ENCODE measurements around the gene FILIP1L.
"Not testable (repeated sequence)": the region's sequence is repeated elsewhere in the genome, so short reads cannot be mapped to it uniquely, and the experiment has no call there.

The FILIP1L gene

DNA sequence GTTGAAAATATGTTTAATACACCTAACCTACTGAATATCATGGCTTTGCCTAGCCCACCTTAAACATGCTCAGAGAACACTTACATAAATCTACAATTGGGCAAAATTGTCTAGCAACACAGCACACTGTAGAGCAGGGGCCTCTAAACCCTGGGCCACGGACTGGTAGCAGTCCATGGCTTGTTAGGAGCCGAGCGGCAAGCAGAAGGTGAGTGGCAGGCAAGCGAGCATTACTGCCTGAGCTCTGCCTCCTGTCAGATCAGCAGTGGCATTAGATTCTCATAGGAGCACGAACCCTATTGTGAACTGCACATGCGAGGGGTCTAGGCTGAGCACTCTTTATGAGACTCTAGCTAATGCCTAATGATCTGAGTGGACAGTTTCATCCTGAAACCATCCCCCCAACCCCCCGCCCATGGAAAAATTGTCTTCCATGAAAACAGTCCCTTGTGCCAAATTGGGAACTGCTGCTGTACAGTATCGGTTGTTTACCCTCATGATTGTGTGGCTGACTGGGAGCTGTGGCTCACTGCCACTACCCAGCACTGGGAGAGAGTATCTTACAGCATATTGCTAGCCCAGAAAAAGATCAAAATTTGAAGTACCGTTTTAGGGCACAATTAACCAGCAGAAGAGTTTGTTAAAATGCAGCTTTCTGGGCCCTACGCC is 270.6 kb downstream of the FILIP1L start:
- DNase-seq (ENCODE audit: low read depth, low spot score) = no peak

- DNase-seq (ENCODE audit: low read depth, low spot score) = peak; percentile 26
Observed at GRCh38 chr3:99842826-99843589, 271.3 kb downstream of the FILIP1L start.

DNA sequence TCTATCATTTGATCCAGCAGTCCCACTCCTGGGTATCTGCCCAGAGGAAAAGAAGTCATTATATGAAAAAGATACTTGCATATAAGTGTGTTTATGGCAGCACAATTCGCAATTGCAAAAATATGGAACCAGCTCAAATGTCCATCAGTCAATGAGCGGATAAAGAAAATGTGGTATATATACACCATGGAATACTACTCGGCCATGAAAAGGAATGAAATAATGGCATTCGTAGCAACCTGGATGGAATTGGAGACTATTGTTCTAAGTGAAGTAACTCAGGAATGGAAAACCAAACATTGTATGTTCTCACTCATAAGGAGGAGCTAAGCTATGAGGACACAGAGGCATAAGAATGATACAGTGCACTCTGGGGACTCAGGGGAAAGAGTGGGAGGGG is 272.4 kb downstream of the FILIP1L start:
- not testable (repeated sequence) for DNase-seq (ENCODE audit: low read depth, low spot score)

DNA sequence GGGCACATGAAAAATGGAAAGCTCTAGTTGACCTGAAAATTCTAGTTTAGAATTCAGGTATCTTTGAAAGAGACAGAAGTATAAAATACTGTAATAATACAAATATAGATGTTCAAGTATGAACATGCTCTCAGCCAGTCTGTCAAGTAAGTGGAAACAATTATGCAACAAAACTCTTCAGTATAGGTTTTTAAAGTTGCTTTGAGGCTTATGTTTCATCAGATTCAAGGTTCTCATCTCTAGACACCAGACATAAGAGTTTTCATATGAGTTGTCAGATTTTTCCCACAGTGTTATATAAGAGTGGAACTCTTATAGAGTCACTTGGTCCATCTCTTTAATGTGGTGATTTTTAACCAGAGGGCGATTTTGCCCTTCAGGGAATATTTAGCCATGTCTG is 274.7 kb downstream of the FILIP1L start:
- DNase-seq (ENCODE audit: low read depth, low spot score) = no peak

DNA sequence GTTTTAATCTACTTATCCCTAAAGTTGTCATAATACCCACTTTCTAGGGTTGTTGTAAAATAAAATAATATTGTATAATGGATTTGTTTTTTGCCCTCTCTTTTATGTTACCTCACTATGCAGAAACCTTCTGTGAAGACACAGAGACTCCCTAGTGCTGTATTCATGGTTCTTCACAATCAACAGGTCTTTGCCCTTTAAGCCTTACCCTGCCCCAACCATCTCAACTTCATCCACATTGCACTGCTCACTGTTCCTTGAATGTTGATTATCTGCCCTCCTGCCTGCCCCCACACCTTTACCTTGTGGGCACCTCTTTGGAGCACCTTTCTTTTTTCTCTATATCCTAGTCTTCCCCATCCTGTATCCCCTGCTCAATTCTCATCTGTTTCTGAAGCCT is 275.5 kb downstream of the FILIP1L start:
- no peak for DNase-seq (ENCODE audit: low read depth, low spot score)

DNA sequence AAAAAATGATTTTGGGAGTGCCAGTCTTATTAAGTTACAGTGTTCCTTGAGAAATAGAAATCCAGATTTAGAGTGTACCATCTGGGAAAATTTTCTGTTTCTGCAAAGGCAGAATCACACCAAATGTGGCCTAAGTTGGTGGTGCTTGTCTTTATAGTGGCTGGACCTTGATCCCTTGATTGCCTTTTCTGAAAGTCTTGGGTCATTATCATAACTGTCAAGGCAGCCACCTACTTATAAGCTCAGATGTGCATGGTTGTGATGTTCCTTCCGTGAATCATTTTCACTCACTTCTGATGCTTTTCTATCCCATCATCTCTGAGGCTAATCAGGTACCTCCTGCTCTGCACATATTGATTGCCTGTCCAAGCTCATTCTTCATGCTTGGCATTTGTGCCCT is 276.6 kb downstream of the FILIP1L start:
- no peak for DNase-seq (ENCODE audit: low read depth, low spot score)

DNA sequence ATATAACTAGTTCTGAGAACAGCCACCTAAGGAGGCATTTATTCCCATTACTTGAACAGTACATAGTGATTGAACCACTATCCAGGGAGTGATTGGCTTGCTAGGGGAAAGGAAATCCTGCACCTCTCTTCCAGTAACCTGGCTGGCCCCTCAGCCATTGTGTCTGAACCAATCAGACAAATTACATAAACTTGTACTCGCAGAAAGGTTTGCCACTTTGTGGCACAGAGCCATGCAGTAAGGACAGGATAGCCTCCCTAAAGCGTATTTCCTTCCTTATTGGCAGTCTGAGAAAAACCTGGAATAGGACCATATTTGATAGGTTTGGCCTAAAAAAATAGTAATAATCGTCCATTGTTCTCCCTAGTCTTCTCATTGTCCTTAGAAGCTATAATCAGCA is 277.6 kb downstream of the FILIP1L start:
- no peak for DNase-seq (ENCODE audit: low read depth, low spot score)

DNA sequence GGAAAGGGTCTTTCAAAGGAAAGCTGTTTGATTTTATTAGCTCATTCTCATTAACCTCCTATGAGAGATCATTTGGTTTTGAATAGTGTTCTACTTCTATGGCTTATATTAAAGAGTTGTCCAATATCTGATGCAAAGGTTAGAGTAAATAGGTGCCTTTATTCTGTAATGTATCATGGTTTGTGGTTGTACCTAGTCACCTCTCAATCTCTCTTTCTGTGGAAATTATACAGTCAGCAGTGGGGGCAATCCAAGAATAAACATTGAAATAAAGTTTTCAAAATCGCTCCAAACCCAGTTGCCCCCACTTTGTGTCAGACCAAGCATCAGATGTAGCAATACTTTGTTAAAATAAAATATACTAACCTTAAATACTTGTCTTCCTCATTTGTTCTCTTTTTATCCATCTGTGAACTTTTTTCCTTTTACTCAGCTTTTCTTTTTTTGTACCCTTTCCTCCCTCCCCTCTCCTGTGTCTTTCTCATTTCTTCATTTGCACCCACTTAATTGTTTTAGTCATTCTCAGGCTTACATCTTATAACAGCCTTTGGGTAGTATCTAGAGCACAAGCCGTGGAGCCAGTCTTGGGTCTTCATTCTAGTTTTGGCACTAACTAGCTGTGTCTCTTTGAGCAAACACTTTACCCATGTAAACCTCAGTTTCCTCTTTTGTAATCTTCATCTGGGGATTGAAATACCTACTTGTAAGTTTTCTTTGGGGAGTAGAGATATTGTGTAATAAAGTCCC is 279.9 kb downstream of the FILIP1L start:
- DNase-seq (ENCODE audit: low read depth, low spot score) = no peak

DNA sequence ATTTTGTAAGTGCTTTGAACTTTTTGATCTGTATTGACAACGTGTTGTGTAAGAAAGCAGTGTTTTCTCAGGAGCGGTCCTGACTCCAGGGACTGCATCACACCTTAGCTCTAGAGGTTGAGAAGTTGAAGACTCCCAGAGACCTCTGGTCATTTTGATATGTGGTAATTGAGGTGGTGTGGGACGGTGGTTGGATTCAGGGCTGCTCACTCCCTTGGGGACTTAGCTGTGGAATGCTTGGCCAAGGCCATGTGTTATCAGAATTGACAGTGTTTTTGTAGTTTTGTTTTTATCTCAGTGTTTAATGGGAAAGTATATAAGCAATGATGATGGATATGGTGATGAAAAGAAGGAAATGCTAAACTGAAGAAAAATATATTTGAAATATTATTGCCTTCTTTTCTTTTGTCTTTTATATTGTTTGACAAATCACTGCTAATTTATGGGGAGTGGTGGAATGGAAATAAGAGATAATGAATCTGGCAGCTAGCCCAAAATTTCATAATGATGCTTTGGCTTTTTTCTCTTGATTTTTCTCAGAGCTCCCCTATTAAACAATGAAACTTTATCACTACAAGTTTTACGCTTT is 280.6 kb downstream of the FILIP1L start:
- no peak for DNase-seq (ENCODE audit: low read depth, low spot score)

GRCh38 chr3:99829844-99830243 is 284.5 kb downstream of the FILIP1L start:
- DNase-seq (ENCODE audit: low read depth, low spot score) = no peak

DNA sequence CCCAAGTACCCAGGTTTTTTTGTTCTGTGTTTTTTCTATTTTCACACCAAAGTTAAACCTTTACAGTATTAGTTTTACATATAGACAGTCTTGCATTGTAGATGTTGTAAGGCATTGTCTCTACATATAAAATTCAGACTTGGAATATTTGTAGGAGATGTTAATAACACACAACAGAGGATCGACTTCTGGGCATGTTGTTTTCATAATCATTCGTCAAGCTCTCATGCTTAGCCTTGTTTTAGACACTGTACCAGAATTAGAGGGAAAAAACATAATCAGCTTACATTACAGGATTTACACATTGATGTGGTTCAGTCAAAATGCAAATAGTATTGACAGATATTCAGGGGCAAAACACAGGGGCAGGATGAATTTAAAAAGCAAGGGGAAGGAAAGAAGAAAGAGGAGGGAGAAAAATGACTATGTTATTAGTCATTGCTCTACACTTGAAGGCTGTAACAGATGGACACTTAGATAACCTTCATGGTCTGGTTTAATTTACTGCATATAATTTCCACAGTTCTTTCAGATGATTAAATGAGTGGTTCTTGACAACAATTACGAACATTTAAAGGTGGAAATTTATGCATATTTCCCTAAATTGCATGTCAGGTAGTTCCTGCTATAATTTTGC is 289.2 kb downstream of the FILIP1L start:
- no peak for DNase-seq (ENCODE audit: low read depth, low spot score)

- DNase-seq (ENCODE audit: low read depth, low spot score) = no peak
Observed at GRCh38 chr3:99823723-99824711, 290.3 kb downstream of the FILIP1L start.

- no peak for DNase-seq (ENCODE audit: low read depth, low spot score)
Observed at GRCh38 chr3:99818818-99819217, 295.5 kb downstream of the FILIP1L start.

DNA sequence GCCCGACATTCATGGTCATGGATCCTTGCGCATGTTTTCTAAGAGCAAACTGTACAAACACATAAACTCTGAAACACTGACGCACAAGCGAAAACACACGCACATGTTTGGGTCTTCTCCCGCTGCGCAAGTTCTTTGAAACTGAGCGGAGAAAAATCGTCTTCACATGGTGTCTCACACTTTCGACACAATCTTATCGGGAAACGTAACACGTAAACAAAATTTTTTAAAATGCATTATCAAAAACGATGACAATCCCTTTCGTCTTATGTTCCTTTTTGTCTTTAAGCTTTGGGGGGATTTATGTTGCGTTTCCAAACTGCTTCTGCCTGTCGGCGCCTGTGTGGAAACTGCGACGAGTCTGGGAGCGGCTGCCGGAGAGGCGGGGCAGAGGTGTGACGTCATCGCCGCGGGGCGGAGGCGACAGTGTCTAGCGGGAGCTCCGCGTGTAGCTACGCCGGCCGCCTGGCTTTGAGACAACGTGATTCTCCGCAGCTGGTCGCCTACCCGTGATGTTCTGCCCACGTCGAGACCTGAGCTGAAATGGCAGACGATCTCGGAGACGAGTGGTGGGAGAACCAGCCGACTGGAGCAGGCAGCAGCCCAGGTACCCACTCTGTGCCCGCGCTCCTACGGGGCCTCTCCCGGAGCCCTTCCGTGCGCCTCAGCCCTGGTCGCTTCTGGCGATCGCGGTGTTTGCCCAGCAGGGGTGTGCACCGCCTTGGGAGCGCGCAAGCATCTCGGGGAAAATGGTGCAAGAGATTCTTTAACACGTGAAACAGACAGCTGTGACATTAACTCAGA is 296.7 kb downstream of the FILIP1L start, which contains the start of gene CMSS1:
Gene CMSS1 (plus strand): TSS at position 426 of the 804 bp plus-strand sequence.
- DNase-seq (ENCODE audit: low read depth, low spot score) = peak; percentile 77

DNA sequence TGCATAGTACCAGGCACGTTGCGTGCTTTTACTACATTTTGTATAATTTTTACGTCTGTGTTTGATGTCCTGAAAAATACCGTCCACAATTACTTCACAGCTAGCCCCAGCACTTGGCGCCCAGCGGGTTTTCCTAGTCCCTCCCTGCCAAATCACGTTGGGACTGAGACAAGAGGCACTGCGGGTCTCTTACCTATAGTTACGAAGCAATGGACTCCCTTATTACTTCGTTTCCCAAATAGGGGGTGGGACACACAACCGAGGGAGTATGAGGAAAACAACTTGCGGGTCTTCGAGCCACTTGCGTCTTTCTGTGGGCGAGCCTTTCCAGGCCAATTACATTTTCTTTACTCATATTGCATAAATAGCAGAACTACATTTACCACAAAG is 297.3 kb downstream of the FILIP1L start:
- DNase-seq (ENCODE audit: low read depth, low spot score) = no peak

DNA sequence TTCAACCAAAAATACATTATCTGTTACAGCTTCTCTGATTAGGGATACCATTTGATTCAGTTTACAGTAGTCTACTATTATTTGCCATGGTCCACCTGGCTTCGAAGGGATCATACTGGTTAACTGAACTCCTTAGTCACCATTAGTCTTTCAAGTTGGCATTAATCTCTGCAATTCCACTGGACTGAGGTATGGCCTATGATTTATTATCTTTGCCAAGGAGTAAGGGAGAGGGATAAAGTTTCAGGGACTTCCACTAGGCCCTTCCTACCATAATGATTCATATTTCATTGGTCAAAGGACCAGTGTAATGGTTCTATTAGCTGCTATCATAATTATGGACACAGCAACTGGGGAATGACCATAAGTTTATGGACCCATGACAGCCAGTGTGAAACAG is 303.9 kb downstream of the FILIP1L start:
- no peak for DNase-seq (ENCODE audit: low read depth, low spot score)

DNA sequence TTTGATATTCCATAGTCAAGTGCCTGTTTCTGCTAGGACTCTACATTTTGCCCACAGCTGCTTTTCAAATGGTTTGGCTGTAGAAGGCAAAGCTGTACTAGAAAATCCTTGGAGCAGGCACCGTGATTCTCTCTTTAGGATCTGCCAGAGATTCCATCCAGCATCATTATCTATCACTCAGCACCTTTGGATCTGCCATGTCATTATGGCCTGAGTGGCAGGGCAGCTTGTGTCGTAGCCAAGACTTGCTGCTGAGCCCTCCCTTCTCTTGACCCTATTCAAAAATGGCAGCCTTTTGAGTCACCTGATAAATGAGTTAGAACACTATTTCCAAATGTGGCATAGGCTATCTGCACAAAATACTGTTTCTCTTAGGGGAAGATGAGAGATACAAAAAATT is 304.7 kb downstream of the FILIP1L start:
- DNase-seq (ENCODE audit: low read depth, low spot score) = no peak

DNA sequence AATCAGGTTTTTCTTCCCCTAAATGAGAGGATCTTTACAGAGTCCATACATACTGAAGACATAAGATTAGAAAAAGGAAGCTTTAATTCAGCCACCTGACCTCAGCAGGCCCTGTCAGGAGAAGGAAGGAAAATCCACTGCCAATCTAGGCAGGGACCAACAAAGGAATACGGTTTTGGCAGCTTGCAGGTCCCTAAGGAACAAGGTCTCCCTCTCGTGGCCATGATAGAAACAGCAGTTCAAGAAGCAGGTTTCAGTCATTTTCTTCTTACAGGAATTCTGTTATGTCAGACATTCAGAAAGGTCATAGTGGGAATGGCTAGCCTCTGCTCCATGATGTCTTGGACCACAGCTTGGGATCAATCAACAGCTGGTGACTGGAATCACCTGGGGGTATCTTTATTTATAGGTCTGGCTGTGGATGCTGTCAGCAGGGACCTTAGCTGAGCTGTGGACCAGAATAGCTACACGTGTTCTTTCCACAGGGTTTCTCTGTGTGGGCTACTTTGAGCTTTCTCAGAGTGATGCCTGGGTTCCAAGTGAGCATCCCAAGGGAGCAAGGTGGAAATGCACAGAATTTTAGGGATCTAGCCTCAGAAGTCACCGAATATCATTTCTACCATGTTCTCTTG is 306.0 kb downstream of the FILIP1L start:
- DNase-seq (ENCODE audit: low read depth, low spot score) = peak; percentile 25

DNA sequence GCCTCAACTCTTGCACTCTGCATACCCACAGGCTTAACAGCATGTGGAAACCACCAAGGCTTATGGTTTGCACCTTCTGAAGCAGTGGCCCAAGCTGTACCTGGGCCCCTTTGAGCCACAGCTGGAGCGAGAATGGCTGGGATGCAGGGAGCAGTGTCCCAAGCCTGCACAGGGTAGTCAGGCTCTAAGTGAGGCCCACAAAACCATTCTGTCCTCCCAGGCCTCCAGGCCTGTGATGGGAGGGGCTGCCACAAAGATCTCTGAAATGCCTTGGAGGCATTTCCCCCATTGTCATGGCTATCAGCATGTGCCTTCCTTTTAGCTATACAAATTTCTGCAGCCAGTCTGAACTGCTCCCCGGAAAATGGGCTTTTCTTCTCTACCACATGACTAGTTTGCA is 309.1 kb downstream of the FILIP1L start:
- no peak for DNase-seq (ENCODE audit: low read depth, low spot score)
